ENCODE results near the gene HECTD4.

DNA sequence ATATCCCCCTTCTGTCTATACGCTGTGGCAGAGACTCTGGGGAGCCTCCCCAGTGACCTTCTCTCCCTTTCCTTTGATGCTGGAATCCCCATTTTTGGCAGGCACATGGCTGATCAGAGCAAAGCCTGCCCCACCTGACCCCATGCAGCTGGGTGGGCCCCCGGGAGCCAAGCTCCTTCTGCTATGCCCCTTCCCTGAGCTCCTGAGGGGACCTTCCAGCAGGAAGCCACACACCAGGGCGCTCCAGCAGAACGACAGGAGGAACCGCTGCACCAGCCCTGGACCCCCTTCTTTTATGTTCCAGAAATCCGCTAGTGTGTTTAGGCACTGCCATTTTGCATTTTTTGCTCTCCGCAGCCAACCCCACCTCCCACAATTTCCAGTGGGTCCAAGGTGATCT lies 212.3 kb downstream of the HECTD4 start:
- no peak for TF ChIP-seq ZNF274 (IDR thresholded peaks at IDR 0.05; ENCODE audit: low read depth, low read length)
- TF ChIP-seq YY1 (IDR thresholded peaks at IDR 0.05; ENCODE audit: insufficient read depth, insufficient read length): no peak
- TF ChIP-seq SUZ12 (IDR thresholded peaks at IDR 0.05; ENCODE audit: extremely low read depth, insufficient read depth, insufficient read length): no peak

All from NT2/D1 (cell line).